Right lobe of liver (tissue), 4 donors: Measurements from ENCODE around the gene CSNK2B.

Source experiments
- POLR2A ChIP-seq: fragments of 450-650 bp; IDR thresholded peaks from one replicate; pipeline ENCODE4 v1.6.1; 2017; ENCODE audit warnings: antibody characterized with exemption, mild to moderate bottlenecking
- TF ChIP-seq, protein P1 (sequence below), 4 donors: fragments of 200-600 bp in 3 of 4; fragments of 450-650 bp in 1 of 4; IDR thresholded peaks; one replicate each; pipeline versions ENCODE4 v1.5.1 to v1.8.0; 2016 to 2022; ENCODE audit warnings: antibody characterized with exemption in 4 of 4, mild to moderate bottlenecking in 2 of 4
- donor health status: DM: no; HTN: no; CAD: no.
- donor health status: DM: no; HTN: no; CAD: no.
- donor health status: DM: no; HTN: yes; CAD: no.

DNA sequence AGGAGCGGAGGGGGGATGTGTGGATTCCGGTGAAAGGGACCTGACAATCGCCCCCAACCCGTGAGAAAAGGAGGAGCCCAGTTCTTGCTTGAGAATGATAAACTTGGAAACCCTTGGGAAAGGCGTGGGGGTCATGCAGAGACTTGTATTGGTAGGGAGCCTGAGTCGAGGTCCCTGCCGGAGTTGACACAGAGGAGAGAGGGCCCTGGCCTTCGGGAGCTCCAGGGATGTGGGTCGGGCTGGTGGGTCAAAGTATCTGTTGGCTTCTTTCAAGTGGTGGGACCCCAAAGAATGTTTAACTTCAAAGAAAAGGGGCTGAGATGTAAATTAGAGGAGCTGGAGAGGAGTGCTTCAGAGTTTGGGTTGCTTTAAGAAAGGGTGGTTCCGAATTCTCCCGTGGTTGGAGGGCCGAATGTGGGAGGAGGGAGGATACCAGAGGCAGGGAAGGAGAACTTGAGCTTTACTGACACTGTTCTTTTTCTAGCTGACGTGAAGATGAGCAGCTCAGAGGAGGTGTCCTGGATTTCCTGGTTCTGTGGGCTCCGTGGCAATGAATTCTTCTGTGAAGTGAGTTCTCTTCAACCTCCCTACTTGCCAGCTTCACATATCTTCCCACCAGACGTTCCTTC is 571 bp downstream of the CSNK2B start:
- no peak for TF ChIP-seq POLR2A
- TF ChIP-seq, protein P1, sequence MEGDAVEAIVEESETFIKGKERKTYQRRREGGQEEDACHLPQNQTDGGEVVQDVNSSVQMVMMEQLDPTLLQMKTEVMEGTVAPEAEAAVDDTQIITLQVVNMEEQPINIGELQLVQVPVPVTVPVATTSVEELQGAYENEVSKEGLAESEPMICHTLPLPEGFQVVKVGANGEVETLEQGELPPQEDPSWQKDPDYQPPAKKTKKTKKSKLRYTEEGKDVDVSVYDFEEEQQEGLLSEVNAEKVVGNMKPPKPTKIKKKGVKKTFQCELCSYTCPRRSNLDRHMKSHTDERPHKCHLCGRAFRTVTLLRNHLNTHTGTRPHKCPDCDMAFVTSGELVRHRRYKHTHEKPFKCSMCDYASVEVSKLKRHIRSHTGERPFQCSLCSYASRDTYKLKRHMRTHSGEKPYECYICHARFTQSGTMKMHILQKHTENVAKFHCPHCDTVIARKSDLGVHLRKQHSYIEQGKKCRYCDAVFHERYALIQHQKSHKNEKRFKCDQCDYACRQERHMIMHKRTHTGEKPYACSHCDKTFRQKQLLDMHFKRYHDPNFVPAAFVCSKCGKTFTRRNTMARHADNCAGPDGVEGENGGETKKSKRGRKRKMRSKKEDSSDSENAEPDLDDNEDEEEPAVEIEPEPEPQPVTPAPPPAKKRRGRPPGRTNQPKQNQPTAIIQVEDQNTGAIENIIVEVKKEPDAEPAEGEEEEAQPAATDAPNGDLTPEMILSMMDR (IDR thresholded peaks at IDR 0.05) = no peak
